NK-92 treated with Interleukin-12 subunit alpha and Interleukin-12 subunit beta, amount 100 ng/mL, for 24 hours (cell line): Measurements from ENCODE around the gene SIK2.

Source experiments
- DNase-seq: peaks from one replicate; lab custom pipeline; 2025; lab: John Stamatoyannopoulos, UW

SIK2 gene

DNA sequence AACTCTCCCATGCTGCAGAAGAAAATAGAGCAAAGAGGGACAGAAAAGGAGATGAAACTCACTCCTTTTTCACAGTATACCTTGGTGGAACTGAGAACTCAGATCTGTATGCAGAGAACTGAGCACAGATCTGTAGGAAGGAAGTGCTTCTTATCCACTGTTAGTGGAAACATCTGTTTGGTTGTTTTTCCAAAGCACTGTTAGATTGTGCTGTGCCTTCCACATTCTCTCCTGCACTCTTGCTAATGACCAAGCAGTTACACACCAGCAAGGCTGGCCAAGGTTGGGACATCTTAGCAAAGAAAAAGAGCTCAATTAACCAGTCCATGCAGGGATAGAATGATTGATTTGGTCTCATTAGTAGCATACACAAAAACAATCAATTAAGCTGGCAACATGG is 20.1 kb upstream of the SIK2 start:
- no peak for DNase-seq

DNA sequence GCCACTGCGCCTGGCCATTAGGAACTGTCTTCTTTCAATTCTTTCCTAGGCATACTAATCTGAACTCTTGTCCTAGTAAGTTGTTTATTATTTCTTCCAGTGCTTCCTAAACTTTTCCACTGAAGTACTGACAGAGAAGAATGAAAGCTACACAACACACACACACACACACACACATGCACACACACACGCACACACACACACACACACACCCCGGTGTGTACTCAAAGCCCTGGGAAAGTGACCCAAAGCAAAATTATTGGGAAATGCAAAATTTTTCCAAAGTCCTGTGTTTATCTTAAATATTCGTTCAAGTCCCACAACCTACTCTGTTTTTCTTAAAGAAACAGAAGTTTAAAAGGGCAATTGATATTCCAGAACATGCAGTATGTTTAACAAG is 19.4 kb upstream of the SIK2 start:
- no peak for DNase-seq

DNA sequence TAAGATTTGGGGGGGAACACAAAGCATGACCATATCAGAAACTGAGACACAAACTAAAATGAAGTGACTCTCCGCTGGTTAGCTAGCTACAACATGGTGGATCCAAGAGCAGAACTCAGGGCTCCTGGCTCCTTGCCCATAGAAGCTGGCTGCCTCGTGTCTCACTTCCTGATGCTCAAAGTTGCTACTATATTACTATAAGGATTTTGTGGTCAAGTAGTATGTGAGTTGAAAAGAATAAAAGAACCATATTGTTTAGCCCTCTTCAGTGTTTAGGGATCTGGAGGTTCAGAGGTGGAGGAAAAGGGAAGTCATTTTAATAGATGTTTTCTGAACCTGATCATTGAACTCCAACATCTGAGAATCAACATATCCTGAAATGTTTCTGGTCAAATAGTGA is 16.9 kb upstream of the SIK2 start:
- no peak for DNase-seq

DNA sequence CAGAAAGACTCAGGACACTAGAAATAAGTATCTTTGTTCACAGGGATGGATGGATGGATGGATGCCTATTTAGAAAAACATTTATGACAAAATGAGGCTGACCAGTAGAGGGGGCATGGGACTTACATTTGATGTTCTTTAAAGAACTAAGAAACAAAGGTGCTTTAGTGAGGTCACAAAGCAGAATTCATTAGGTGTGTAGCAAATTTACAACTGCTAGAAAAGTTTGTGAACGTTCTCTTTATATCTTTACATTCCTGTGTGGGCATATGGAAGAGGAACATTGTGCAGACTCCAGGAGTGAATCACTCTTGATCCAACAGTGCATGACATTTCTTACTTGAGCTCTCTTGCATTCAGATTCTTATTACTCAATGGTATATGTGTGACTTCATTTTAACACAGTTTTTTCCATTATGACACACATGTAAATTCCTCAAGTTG is 15.8 kb upstream of the SIK2 start:
- no peak for DNase-seq

GRCh38 chr11:111589114-111589513 is 13.1 kb upstream of the SIK2 start:
- DNase-seq = no peak

DNA sequence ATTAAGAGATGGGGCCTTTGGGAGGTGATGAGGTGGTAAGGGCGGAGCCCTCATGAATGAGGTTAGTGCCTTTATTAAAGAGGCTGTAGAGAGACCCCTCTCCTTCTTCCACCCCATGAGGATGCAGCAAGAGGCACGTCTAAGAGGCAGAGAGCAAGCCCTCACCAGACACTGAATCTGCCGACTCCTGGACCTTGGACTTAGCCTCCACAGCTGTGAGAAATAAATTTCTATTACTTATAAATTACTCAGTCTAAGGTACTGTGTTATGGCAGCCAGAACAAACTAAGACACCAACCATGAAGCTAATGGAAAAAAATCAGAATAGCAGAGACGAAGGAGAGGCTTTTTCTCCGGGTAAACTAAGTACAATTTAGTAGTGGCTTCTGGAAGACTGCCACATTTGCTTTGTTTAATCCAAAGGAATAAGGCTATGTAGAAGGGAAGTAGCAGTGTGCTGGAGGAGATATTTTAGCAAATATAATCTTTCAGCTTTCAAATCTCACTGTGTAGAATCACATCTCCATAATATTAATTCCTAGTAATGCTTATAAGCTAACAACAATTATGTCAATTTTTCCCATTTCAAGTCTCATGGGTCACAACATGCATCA is 12.3 kb upstream of the SIK2 start:
- no peak for DNase-seq

GRCh38 chr11:111591187-111591960 is 10.9 kb upstream of the SIK2 start:
- DNase-seq = no peak

- DNase-seq = no peak
Measured at GRCh38 chr11:111592491-111592890, 9.8 kb upstream of the SIK2 start.

GRCh38 chr11:111596319-111596718 is 5.9 kb upstream of the SIK2 start:
- DNase-seq = no peak

GRCh38 chr11:111598148-111598547 is 4.1 kb upstream of the SIK2 start:
- DNase-seq = no peak

DNA sequence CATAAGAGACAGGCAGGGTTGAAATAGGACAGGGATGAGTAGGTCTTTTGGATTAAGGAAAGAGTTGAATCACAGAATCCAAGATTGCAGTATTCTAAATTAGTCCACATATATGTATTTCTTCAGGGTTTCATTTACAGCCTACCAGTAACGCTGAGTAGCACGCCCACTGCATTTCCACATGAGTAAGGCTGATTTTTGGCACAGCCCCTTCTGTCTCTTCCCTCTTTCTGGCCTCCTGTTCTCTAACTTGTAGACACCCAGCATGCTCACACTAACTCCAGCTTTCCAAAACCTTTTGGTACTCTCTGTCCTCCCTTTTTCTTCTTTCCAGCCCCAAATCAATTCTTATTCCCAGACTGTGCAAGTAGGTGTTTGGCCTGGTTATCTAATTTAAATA is 3.7 kb upstream of the SIK2 start:
- no peak for DNase-seq

DNA sequence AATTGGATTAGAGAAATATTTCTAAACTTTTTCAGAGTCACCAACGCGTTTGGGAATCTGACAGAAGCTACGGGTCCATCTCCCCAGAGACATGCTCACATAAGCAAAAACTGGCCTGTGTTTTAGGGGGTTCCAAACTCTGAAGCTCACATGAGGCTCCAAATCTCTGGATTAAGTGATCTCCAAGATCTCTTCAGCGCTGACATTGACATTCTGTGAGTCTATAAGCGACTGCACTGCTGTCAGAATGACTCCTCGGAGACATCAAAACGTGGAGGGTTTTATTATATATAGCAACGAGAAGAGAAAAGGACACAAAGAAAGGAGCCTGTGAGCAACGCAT is 642 bp upstream of the SIK2 start:
- DNase-seq = no peak

GRCh38 chr11:111602865-111603610 is 789 bp downstream of the SIK2 start:
- peak; percentile 63 for DNase-seq

DNA sequence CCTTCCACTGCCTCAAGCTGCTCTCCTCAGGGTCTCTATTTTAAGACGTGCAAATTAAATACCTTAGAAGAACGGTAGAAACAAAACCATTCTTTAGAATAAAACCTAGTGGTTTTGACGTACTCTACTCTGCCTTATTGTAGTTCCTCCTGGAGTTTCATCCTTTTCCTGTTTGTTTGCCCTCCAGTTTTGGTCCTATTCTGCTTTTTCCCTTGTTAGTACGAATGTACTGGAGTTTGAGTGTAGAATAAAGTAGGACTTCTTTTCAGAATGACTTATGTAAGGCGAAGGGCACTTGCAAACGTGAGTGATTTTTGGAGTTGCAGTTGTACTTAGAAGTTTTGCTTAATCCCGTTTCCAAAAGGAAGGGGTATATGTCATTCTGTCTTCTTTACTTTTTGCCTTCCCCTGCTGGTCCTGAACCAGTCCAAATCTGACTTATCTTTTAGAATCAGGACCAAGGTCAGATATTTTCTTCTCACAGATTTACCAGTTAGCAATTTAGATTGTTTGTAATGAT is 1.4 kb downstream of the SIK2 start:
- no peak for DNase-seq

GRCh38 chr11:111604392-111605009 is 2.3 kb downstream of the SIK2 start:
- no peak for DNase-seq

DNA sequence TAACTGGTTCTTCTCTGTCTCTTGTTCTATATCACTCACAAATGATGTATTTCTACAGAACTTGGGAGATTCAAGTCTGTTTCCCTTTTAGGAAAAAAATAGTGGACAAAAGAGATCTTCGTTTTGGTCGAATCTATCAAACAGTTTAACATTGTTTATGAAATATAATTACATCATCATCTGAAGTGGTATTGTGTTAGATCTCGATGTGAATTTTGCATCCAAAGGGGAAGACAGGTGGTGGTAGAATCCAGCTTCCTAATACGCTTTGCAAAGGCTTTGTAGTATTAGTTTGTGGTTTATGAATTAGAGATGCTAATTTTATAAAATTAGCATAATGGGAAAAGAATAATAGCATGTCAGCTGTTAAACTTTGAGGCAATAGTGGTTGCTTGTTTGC is 3.4 kb downstream of the SIK2 start:
- DNase-seq = no peak

DNA sequence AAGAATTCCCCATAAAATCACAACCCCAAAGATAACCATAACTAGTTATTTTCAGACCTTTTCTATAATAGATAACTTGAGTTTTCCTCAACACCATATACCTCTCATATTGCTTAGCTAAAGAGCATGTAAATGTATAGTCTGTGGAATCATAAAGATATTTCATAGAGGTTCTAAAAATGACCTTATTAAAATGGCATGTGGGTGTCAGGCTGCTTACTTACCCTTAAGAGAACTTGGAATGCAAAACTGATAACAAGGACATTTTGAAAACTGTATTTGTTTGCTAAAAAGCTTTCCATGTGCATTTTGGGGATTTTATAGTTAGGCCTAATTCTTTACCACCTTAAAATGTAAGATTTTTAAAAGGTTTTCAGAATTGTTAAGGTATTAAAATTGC is 4.7 kb downstream of the SIK2 start:
- DNase-seq = no peak

- no peak for DNase-seq
Measured at GRCh38 chr11:111607751-111608150, 5.5 kb downstream of the SIK2 start.

- DNase-seq = no peak
Measured at GRCh38 chr11:111612224-111612623, 10.0 kb downstream of the SIK2 start.

- DNase-seq = no peak
Measured at GRCh38 chr11:111617286-111617685, 15.0 kb downstream of the SIK2 start.

DNA sequence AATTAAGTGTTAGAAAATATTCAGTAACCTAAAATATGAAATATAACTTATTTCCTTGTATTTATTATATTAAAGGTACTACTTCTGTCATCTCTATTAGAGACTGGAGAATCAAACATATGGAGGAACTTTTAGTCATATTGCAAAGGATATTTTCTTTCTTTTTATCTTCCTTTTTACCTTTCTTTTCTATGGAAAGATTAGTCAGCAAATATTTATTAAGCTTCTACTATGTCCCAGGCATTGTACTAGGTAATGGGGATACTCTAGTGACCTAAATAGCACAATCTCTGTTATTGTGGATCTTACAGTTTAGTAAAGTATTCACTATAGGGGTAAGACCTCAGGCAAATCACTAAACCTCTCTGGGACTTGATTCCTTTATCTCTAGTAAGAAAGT is 18.3 kb downstream of the SIK2 start:
- DNase-seq = no peak

- no peak for DNase-seq
Measured at GRCh38 chr11:111623527-111624030, 21.3 kb downstream of the SIK2 start.
